ENCODE measurements around the gene IPO9. TPM values are rescaled to one million over a fixed set of nuclear protein-coding genes. Genes with fewer than 3 reads are reported as not detected.

Gene IPO9
- total and polyA plus RNA-seq, 2 of the 4 experiments (the other 2 are of a cell fraction), result 14.0 to 23.4 TPM

DNA sequence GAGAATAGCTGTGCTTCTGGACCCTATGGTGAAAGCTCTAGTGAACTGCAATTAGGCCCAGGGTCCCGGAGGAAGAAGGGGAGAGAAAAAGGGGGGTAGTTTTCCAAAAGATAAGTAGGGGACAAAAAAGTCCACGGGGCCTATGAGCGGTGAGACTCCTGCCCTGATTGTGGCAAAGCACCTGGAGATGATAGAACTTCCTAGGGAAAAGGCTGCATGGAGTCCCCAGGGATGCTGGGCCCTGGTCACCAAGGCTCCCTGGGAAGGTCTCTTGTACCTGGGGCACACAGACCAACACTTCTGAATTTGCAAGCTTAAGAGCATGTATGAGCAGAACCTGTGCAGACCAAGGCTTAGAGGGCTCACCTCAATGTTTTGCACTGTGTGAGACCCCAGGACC, 54.3 kb downstream of the IPO9 start:
- intact Hi-C loops (cut with micrococcal nuclease), result loop anchor here (10.0 kb wide), 1 partner anchor 232 kb away; no protein-coding TSS in a partner anchor
- Histone ChIP-seq H3K4ac (ENCODE audit: low read depth, low read length) (no peak overlapping the region), H2BK15ac (ENCODE audit: low read depth, low read length) (no peak overlapping the region), H3K4me2 (ENCODE audit: low read depth, low read length) (no peak overlapping the region), H4K91ac (ENCODE audit: insufficient read depth, low read depth, low read length) (no peak overlapping the region), H2BK120ac (ENCODE audit: low read depth, low read length) (no peak overlapping the region), H3K9me3 (ENCODE audit: control insufficient read depth, insufficient read depth, low read length) (no peaks in the 10 kb centered on the region), H4K5ac (ENCODE audit: low read depth, low read length) (no peak overlapping the region), H3K79me1 (ENCODE audit: low read depth in 1 of 2, low read length in 2 of 2) (peaks cover 0 to 9% of the 10 kb centered on the region in 2 experiments; a peak in 1 of 4 replicates), H4K8ac (ENCODE audit: low read depth in 2 of 2, low read length in 2 of 2) (no peak overlapping the region), H2AK5ac (ENCODE audit: low read depth, low read length) (no peak overlapping the region), H2BK20ac (ENCODE audit: low read depth, low read length) (no peak overlapping the region), H4K20me1 (ENCODE audit: insufficient read depth, low read length) (no peaks in the 10 kb centered on the region; the same call in 1 of the 2 replicates), H3K4me3 (ENCODE audit: insufficient read depth, low read depth, low read length) (no peak overlapping the region), H3K27ac (ENCODE audit: insufficient read depth, low read length) (no peak overlapping the region), H3K56ac (ENCODE audit: extremely low read depth, insufficient read depth, low read length) (no peak overlapping the region), H3K27me3 (ENCODE audit: control insufficient read depth, insufficient read depth, low read length) (no peaks in the 10 kb centered on the region), H3K9ac (ENCODE audit: low read depth, low read length) (no peak overlapping the region), H2BK5ac (ENCODE audit: low read depth, low read length, poor library complexity, severe bottlenecking) (no peak overlapping the region), H3K18ac (ENCODE audit: low read depth, low read length) (no peak overlapping the region; the same call in 1 of the 2 replicates), H2AFZ (replicated peaks; ENCODE audit: low read length, poor library complexity) (no peak overlapping the region), H3K23ac (ENCODE audit: low read depth, low read length) (0 out of 2 replicates have a peak overlapping the region, but pooled peaks have one; percentile 17), H2AK9ac (replicated peaks; ENCODE audit: low read depth, low read length, poor library complexity) (no peak overlapping the region), H3K9me1 (ENCODE audit: insufficient read depth, low read length) (peaks cover 33% of the 10 kb centered on the region), H3K14ac (replicated peaks; ENCODE audit: low read depth, low read length) (no peak overlapping the region), H3K4me1 (ENCODE audit: control insufficient read depth, insufficient read depth, low read length) (peaks cover 25% of the 10 kb centered on the region), H3K36me3 (ENCODE audit: control insufficient read depth, insufficient read depth, low read length) (no peaks in the 10 kb centered on the region)
- 94% methylated on average over 2 of the region's 3 CpGs; no CpG with 5 or more reads in 1 of the 2 experiments for WGBS, 2 experiments (ENCODE audit: extremely low coverage in 2 of 2, insufficient read length in 1 of 2)
- in situ Hi-C loops (cut with MboI; ENCODE audit: low sequenced_read_pairs), result no loop called here
- POLR2A ChIA-PET (ENCODE audit: unreplicated experiment), result interaction anchor here (0.6 kb wide), 1 partner anchor 66 kb away, joined by 8 read pairs; no protein-coding TSS in a partner anchor
- dilution Hi-C loops (cut with HindIII; ENCODE audit: low sequenced_read_pairs, unreplicated experiment), result no loop called here
- no peak for DNase-seq
- no peak for ATAC-seq (ENCODE audit: low read depth)
- TF ChIP-seq, protein P1, sequence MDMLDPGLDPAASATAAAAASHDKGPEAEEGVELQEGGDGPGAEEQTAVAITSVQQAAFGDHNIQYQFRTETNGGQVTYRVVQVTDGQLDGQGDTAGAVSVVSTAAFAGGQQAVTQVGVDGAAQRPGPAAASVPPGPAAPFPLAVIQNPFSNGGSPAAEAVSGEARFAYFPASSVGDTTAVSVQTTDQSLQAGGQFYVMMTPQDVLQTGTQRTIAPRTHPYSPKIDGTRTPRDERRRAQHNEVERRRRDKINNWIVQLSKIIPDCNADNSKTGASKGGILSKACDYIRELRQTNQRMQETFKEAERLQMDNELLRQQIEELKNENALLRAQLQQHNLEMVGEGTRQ (IDR thresholded peaks at IDR 0.05; ENCODE audit: low read depth, low read length), result no peak
- TF ChIP-seq MXI1 (IDR thresholded peaks at IDR 0.05; ENCODE audit: borderline replicate concordance, low read depth, low read length) (no peak), MAFK (IDR thresholded peaks at IDR 0.05; ENCODE audit: low read depth, low read length) (no peak), CHD1 (IDR thresholded peaks at IDR 0.05; ENCODE audit: low read depth, low read length) (no peak), MAZ (IDR thresholded peaks at IDR 0.05; ENCODE audit: borderline replicate concordance, low read depth, low read length) (no peak), RAD21 (IDR thresholded peaks at IDR 0.05; ENCODE audit: low read length) (no peak), SMC3 (IDR thresholded peaks at IDR 0.05; ENCODE audit: low read depth, low read length) (no peak), BHLHE40 (IDR thresholded peaks at IDR 0.05; ENCODE audit: low read depth, low read length) (no peak), POLR2A (IDR thresholded peaks at IDR 0.05; ENCODE audit: low read depth, low read length) (no peak), CTCF (conservative IDR thresholded peaks at IDR 0.05; ENCODE audit: low read depth, low read length) (no peak), RCOR1 (IDR thresholded peaks at IDR 0.05; ENCODE audit: insufficient replicate concordance, low read length) (no peak), NFE2L2 (IDR thresholded peaks at IDR 0.05; ENCODE audit: low read depth, low read length) (no peak), FOS (IDR thresholded peaks at IDR 0.05; ENCODE audit: low read depth, low read length) (no peak), CEBPB (IDR thresholded peaks at IDR 0.05; ENCODE audit: low read depth, low read length) (no peak)
- TF ChIP-seq, protein P2, sequence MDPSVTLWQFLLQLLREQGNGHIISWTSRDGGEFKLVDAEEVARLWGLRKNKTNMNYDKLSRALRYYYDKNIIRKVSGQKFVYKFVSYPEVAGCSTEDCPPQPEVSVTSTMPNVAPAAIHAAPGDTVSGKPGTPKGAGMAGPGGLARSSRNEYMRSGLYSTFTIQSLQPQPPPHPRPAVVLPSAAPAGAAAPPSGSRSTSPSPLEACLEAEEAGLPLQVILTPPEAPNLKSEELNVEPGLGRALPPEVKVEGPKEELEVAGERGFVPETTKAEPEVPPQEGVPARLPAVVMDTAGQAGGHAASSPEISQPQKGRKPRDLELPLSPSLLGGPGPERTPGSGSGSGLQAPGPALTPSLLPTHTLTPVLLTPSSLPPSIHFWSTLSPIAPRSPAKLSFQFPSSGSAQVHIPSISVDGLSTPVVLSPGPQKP (IDR thresholded peaks at IDR 0.05; ENCODE audit: borderline replicate concordance, low read depth, low read length), result no peak
- CTCF ChIA-PET, result interaction anchor here (0.5 to 1.9 kb wide), 7 partner anchors 13 to 116 kb away, joined by 3 to 8 read pairs (median 4); no protein-coding TSS in a partner anchor
- BruUV-seq (replicated peaks), result no TSS peak
